ENCODE data around the gene JMJD7.

JMJD7 gene

DNA sequence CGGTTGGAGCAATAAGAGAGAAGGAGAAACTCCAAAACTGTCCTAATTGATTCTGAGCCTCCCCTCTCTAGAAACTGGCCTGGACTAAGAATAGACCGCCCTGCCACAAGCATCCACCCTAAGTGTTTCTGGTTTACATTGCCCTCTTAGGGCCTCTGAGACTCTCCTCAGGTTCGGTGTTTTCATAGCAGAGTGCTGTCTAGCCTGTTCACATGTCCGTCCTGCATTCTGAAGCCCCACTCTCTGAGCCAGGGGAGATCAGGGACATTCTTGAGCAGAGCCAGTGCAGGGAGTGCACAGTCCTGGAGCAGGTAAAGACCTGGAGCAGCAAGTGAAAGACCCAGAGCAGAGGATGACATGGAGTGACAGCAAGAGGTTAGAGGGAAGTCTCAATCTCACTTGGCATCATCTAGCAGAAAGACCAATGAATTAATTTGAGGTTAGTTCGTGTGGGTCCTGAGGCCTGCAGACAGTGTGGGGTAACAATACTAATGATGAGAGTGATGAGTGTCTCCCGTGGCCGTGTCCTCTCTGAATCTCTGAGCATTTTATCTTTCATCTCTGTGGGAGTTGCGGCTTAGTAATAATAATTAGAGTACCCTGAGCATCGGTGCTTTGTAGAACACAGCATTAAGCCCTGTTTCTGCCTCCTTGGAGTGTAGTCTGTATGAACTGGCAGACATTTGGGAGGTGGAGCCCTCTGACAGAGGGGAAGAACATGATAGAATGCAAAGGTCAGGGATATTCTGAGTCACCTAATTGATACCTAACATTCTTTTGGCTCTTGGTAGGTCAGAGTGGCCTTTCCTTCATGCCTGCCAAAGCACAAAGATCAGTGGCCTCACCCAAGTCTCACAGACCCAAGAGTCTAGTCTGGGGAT, 29.0 kb upstream of the JMJD7 start:
- no peak for DNase-seq (ENCODE audit: low read depth, low spot score)
- H3K27ac ChIP-seq = peak overlapping the region; percentile 94

DNA sequence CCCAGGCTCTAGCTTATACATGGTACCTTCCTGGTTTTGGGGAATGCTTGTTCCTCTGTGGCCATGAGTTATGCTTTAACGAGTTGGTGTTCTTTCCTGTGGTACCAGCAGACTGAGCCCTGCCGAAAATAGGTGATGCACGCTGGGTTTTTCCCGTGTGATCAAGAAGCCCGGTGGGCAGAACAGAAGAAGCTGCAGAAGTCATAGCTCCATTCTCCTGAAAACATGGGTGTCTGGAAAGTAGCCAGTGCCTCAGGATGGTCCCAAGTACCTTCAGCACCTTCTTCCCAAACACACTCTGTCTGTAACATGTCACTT, 28.4 kb upstream of the JMJD7 start:
- peak overlapping the region; percentile 94 for H3K27ac ChIP-seq
- no peak for DNase-seq (ENCODE audit: low read depth, low spot score)

DNA sequence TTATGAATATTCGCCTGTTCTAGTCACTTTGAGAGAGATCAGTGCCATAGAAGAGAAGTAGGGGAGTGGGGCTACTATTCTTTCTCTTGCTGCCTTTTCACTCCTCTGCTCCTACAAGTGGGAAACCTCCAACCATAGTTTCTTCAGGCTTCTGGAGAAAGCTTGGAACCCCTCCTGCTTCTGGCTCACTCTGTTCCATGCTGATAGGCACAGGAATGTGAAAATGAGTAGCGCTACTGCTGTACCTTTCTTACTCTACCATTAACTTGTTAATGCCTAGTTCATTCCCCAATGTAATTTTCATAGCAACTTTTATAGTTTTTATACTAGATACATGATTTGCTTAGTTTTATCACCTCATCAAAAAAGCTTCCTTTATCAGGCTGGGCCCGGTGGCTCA, 26.7 kb upstream of the JMJD7 start:
- DNase-seq (ENCODE audit: low read depth, low spot score) = no peak
- peak overlapping the region; percentile 94 for H3K27ac ChIP-seq

GRCh38 chr15:41801850-41802455, 25.9 kb upstream of the JMJD7 start:
- no peak for DNase-seq (ENCODE audit: low read depth, low spot score)
- peak overlapping the region; percentile 94 for H3K27ac ChIP-seq

GRCh38 chr15:41804361-41804760, 23.5 kb upstream of the JMJD7 start:
- peak; percentile 89 for DNase-seq (ENCODE audit: low read depth, low spot score)
- H3K27ac ChIP-seq = peak overlapping the region; percentile 94

DNA sequence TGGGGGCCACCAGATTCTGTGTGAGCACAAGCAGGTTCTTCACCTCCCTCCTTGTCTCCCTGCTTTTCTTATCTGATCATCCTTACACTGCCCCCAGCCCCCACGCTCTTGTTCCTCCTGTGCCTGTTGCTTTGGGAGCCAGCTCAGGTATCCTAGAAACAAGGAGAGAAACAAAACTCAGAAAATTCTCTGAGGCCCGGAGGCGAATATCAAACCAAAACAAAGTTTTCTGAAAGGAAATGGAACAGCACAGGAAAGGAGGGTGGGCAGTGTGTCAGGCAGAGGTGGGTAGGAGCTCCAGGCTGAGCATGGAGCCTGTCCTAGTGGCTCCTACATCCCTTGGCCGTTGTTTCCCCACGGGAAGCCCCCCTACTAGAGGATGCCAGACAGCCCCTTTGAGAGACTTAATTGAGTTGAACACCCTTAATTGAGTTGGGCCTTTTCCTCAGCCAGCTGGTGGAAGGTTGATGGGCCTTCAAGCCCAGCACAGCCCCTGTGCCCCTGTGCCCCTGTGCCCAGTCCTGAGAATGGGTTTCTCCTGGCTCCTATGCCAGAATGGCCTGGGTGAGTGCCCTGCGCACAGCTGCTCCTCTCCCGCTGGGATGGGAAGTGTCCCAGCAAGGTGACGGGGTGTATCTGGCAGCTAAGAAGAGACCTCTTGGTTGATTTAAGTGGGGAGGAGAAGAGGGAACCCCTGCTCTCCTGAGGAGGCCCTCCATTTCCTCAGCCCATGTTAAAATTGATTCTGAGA, 22.8 kb upstream of the JMJD7 start:
- no peak for DNase-seq (ENCODE audit: low read depth, low spot score)
- peak overlapping the region; percentile 94 for H3K27ac ChIP-seq

GRCh38 chr15:41805711-41806110, 22.2 kb upstream of the JMJD7 start:
- peak overlapping the region; percentile 94 for H3K27ac ChIP-seq
- no peak for DNase-seq (ENCODE audit: low read depth, low spot score)

- H3K27ac ChIP-seq = peak overlapping the region; percentile 94
Measured at GRCh38 chr15:41806291-41807181, 21.4 kb upstream of the JMJD7 start.

DNA sequence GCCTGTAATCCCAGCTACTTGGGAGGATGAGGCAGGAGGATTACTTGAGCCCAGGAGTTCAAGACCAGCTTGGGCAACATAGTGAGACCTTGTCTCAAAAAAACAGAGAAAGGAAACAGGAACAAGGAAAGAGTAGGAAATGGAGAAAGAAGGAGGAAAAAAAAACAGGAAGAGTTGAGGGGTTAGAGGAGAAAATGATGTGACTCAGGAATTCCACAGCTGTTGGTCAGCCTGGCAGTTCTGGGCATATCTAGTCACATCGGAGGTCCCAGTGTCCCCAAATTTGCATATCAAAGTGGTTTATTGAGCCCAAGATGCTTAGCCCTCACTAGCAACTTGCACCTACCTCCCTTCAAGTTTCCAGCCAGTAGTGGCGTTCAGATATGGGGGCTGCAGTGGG, 18.8 kb upstream of the JMJD7 start:
- no peak for DNase-seq (ENCODE audit: low read depth, low spot score)
- H3K27ac ChIP-seq = peak overlapping the region; percentile 47

More at GRCh38 chr15:41806291-41807181, 21.4 kb upstream of the JMJD7 start:
- peak; percentile 66 for DNase-seq (ENCODE audit: low read depth, low spot score)

GRCh38 chr15:41809526-41810220, 18.2 kb upstream of the JMJD7 start:
- H3K27ac ChIP-seq = peak overlapping the region; percentile 47
- no peak for DNase-seq (ENCODE audit: low read depth, low spot score)

- no peak overlapping the region for H3K27ac ChIP-seq
Measured at GRCh38 chr15:41810651-41811431, 17.1 kb upstream of the JMJD7 start.

GRCh38 chr15:41811432-41812195, 16.3 kb upstream of the JMJD7 start:
- no peak for DNase-seq (ENCODE audit: low read depth, low spot score)
- H3K27ac ChIP-seq = no peak overlapping the region

More at GRCh38 chr15:41810651-41811431, 17.1 kb upstream of the JMJD7 start:
- no peak for DNase-seq (ENCODE audit: low read depth, low spot score)

- no peak for DNase-seq (ENCODE audit: low read depth, low spot score)
- H3K27ac ChIP-seq = no peak overlapping the region
Measured at GRCh38 chr15:41812820-41813375, 15.0 kb upstream of the JMJD7 start.

DNA sequence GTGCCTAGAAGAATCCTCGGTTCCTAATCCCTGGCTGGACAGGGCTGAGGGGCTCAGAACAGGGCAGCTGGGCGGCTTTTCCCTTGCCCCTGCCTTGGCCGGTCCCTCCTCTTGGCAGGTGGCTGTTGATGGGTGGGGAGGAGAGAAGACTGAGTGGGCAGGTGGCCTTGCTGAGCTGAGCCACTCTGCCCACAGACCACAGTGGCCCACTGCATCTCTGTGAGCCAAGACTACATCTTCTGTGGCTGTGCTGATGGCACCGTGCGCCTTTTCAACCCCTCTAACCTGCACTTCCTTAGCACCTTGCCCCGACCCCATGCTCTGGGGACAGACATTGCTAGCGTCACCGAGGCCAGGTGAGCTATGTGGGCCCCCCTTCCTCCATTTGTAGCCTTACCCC, 14.5 kb upstream of the JMJD7 start:
- H3K27ac ChIP-seq = no peak overlapping the region
- no peak for DNase-seq (ENCODE audit: low read depth, low spot score)

DNA sequence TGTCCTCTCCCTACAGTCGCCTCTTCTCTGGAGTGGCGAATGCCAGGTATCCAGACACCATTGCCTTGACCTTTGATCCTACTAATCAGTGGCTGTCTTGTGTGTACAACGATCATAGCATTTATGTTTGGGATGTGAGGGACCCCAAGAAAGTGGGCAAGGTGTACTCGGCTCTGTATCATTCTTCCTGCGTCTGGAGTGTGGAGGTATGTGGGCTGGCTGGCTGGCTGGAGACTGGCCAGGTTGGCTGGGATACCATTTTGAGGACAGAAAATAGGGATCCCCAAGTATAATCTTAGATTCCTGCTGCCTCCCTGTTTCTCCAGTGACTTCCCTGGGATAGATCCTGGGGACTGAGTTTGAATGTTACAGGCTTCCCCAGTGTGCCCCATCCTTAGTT, 13.4 kb upstream of the JMJD7 start:
- H3K27ac ChIP-seq = no peak overlapping the region
- no peak for DNase-seq (ENCODE audit: low read depth, low spot score)

DNA sequence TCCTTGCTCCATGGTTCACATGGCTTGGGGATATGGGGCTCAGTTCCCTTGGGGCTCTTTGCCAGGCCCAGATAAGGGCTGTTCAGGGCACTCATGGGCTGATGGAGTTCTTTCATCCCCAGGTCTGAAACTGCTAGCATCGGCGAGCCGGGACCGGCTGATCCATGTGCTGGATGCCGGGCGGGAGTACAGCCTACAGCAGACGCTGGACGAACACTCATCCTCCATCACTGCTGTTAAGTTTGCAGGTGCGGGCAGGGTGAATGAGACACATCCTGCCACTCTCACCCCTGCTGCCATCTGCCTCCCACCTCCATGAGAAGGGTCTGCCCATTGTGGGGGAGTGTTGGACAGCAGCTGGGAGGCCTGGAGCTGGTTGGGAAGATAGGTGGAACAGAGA, 11.1 kb upstream of the JMJD7 start:
- no peak for DNase-seq (ENCODE audit: low read depth, low spot score)
- no peak overlapping the region for H3K27ac ChIP-seq

DNA sequence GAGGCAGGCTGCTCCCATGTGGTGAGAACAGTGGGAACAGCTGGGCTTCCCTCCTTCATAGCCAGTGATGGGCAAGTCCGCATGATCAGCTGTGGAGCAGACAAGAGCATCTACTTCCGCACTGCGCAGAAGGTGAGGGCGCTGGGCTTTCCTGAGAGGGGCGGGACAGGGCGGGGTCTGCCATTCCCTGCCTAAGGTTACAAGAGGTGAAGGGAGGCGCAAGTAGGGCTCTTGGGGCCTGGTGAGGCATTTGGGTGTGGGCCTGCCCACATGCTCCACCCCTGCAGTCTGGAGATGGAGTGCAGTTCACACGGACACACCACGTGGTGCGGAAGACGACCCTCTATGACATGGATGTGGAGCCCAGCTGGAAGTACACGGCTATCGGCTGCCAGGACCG, 10.6 kb upstream of the JMJD7 start:
- no peak overlapping the region for H3K27ac ChIP-seq
- DNase-seq (ENCODE audit: low read depth, low spot score) = no peak

DNA sequence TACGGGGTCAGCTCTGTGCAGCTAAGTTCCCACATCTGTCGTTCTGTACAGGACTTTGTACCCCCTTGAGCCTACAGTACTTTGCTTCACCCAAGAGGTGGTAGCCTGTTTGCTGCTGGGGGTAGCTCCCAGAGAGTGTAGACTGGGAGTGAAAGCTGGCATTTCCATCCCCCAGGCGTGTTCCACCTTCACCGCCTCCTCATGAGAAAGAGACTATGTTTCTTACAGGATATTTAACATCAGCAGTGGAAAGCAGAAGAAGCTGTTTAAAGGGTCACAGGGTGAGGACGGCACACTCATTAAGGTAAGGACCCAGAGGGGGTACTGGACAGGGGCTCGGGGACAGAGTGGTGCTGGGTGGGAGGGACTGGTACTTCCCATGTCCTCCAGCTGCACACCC, 10.1 kb upstream of the JMJD7 start:
- H3K27ac ChIP-seq = no peak overlapping the region
- no peak for DNase-seq (ENCODE audit: low read depth, low spot score)
